ENCODE results near the gene SDC1.

The SDC1 gene

GRCh38 chr2:20150806-20151571 lies 73.9 kb downstream of the SDC1 start:
- no peak for DNase-seq (ENCODE audit: low read depth in 2 of 2, low spot score in 1 of 2)

All from stimulated activated CD8-positive, alpha-beta memory T cell treated with anti-CD3 and anti-CD28 coated beads, Interleukin-4, amount 100 ng/mL, for 1 hour (primary cell).